Transverse colon (tissue), 4 donors: ENCODE results near the gene F10.

ENCODE experiments used
- CTCF ChIP-seq, 5 experiments: fragments of 200-600 bp in 3 of 5; fragments of 450-650 bp in 2 of 5; sonication (generic) in 3 of 5; IDR thresholded peaks; 1 replicate in 2 of 5; 2 replicates in 3 of 5; pipeline ENCODE4 v1.5.1; 2016 to 2017; ENCODE audit warnings: antibody characterized with exemption in 5 of 5, inconsistent platforms in 3 of 5, mild to moderate bottlenecking in 2 of 5, moderate library complexity in 1 of 5
- EP300 ChIP-seq: sonication (generic); formaldehyde crosslinking; IDR thresholded peaks from one replicate; pipeline ENCODE4 v1.6.1; 2017; ENCODE audit warnings: antibody characterized with exemption, low read depth
- POLR2AphosphoS5 ChIP-seq, 3 donors: sonication (generic); formaldehyde crosslinking; IDR thresholded peaks; one replicate each; pipeline ENCODE4 v1.6.1; 2016; ENCODE audit warnings: antibody characterized with exemption in 3 of 3

GRCh38 chr13:113187263-113187669 lies 64.7 kb downstream of the F10 start:
- TF ChIP-seq POLR2AphosphoS5 (IDR thresholded peaks at IDR 0.05), result peak; percentile 38 to 49 (median 41)
- TF ChIP-seq CTCF (IDR thresholded peaks at IDR 0.05), result no peak
- no peak for TF ChIP-seq EP300
